HL-60/S4 (cell line): ENCODE measurements around the gene STOX1.
"Not testable (repeated sequence)": the region's sequence is repeated elsewhere in the genome, so short reads cannot be mapped to it uniquely, and the experiment has no call there.

Experiments
- in situ Hi-C: fragments of 300-500 bp; cut with MboI; formaldehyde crosslinking; loops from 2 replicates; pipeline ENCODE4 v1.14.3; 2022; ENCODE audit warnings: low sequenced_read_pairs

Gene STOX1

DNA sequence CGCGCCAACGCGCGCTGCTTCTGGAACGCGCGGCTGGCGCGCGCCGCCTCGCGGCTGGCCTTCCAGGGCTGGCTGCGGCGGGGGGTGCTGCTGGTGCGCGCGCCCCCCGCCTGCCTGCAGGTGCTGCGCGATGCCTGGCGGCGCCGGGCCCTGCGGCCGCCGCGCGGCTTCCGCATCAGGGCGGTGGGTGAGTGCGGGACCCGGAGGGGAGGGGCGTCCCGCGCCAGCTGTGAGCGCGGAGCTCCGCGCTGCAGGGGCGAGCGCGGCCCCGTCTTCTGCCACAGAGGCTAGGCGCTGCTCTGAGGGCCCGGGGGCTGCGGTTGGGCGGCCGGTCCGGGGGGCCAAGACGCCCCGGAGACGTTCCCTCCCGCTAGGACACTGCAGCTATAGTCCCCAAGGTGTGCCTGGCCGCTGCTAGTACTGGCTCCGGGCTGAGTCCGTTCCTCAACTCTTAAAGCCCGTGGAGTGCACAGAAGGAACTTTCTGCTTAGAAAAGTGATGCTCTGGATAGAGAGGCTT is 811 bp downstream of the STOX1 start:
- in situ Hi-C loops = loop anchor here (25.0 kb wide), 1 partner anchor 91 kb away; no protein-coding TSS in a partner anchor

GRCh38 chr10:68828833-68829232 is 1.5 kb downstream of the STOX1 start:
- in situ Hi-C loops = loop anchor here (25.0 kb wide), 1 partner anchor 92 kb away; no protein-coding TSS in a partner anchor

GRCh38 chr10:68829521-68829920 is 2.2 kb downstream of the STOX1 start:
- in situ Hi-C loops = loop anchor here (25.0 kb wide), 1 partner anchor 92 kb away; no protein-coding TSS in a partner anchor

- in situ Hi-C loops = loop anchor here (25.0 kb wide), 1 partner anchor 93 kb away; no protein-coding TSS in a partner anchor
Measured at GRCh38 chr10:68829952-68830351, 2.6 kb downstream of the STOX1 start.

GRCh38 chr10:68831961-68832455 is 4.7 kb downstream of the STOX1 start:
- in situ Hi-C loops = loop anchor here (25.0 kb wide), 1 partner anchor 95 kb away; no protein-coding TSS in a partner anchor

- in situ Hi-C loops = loop anchor here (25.0 kb wide), 1 partner anchor 95 kb away; no protein-coding TSS in a partner anchor
Measured at GRCh38 chr10:68832601-68833000, 5.3 kb downstream of the STOX1 start.

DNA sequence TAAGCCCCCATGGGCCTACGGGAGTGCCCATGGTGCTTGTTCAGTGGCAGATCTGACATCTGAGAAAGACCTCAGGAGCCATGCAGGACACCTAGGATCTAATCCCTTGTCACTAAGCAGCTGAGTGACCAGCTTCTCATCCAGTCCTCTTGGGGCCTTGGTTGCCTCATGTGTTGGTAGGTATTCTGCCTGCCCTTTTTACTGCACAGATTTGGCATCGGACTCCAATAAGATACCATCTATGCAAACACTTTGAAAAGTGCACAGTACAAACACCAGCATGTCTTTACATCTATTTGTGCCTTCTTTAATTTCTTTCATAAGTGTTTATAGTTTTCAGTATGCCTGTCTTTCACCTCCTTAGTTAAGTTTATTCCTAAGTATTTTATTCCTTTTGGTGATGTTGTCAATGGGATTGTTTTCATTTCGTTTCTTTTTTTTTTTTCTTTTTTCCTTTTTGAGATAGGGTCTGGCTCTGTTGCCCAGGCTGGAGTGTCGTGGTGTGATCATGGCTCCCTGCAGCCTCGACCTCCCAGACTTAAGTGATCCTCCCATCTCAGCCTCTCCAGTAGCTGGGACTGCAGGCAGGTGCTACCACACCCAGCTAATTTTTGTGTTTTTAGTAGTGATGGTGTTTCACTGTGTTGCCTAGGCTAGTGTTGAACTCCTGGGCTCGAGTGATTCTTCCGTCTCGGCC is 10.4 kb downstream of the STOX1 start:
- in situ Hi-C loops = loop anchor here (25.0 kb wide), 1 partner anchor 100 kb away; no protein-coding TSS in a partner anchor

DNA sequence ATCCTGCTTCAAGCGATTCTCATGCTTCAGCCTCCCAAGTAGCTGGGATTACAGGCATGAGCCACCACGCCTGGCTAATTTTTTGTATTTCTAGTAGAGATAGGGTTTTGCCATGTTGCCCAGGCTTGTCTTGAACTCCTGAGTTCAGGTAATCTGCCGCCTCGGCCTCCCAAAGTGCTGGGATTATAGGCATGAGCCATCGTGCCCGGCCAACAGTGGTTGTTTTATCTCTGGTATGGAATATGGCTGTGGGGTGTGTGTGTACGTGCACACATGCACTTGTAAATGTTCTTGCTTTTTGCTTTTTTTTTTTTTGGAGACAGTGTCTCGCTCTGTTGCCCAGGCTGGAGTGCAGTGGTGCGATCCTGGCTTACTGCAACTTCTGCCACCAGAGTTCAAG is 13.3 kb downstream of the STOX1 start:
- in situ Hi-C loops = loop anchor here (25.0 kb wide), 1 partner anchor 103 kb away; no protein-coding TSS in a partner anchor

GRCh38 chr10:68848281-68848680 is 20.9 kb downstream of the STOX1 start:
- in situ Hi-C loops = loop anchor here (25.0 kb wide), 1 partner anchor 111 kb away; no protein-coding TSS in a partner anchor

GRCh38 chr10:68848806-68849205 is 21.5 kb downstream of the STOX1 start:
- in situ Hi-C loops = loop anchor here (25.0 kb wide), 1 partner anchor 112 kb away; no protein-coding TSS in a partner anchor

DNA sequence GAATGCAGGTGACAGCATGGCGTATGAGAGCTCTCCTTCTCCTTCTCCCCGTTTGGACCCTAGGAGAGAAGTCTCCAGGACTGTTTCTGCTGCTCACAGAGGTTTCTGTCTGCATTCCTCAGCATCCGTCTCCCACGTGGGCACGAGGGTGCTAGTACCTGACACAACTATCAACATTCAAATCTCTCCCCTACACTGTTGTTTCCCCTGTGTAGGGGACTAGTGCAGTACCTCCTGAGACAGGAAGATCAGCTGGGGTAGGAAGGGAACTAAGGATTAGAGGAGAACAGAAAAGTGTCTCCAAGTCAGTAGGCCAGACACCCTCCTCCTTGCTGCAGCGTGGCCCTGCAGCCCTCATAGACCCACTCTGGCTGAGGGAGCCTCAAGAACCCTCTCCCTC is 29.0 kb downstream of the STOX1 start:
- in situ Hi-C loops = no loop called here

- in situ Hi-C loops = no loop called here
Measured at GRCh38 chr10:68857005-68857404, 29.7 kb downstream of the STOX1 start.

DNA sequence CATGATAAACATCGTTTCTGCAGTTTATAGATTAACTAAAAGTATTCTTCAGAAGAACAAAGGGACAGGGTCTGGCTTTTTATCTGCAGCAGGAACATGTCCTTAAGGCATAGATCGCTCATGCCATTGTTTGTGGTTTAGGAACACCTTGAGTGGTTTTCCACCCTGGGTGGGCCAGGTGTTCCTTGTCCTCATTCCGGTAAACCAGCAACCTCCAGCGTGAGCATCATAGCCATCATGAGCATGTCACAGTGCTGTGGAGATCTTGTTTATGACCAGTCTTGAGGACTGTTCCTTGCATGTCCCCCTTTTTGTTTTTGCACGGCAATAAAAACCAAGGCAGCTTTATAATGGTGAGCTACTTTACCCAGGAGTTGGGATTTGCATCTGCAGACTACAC is 33.9 kb downstream of the STOX1 start:
- in situ Hi-C loops = no loop called here

DNA sequence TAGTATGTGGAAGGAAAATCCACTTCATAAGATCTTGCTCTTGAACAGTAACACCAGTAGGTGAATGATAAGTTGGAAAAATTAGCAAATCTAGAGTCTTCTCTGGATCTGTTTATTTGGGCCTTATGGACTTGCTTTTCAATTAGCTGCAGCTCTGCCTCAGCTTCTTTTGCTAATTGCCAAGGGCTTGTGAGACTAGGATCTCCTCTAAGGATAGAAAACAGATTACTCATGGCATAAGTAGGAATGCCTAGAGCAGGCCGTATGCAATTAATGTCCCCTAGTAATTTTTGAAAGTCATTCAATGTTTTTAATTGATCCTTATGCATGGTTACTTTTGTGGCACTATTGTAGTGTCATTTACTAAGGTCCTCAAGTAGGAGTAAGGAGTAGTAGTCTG is 37.3 kb downstream of the STOX1 start:
- in situ Hi-C loops = no loop called here

DNA sequence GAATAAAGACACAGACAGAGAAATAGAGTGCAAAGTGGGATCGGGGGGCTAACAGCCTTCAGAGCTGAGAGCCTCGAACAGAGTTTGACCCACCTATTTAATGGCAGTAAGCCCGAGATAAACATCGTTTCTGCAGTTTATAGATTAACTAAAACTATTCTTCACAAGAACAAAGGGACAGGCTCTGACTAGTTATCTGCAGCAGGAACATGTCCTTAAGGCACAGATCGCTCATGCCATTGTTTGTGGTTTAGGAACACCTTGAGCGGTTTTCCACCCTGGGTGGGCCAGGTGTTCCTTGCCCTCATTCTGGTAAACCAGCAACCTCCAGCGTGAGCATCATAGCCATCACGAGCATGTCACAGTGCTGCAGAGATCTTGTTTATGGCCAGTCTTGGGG is 40.8 kb downstream of the STOX1 start:
- in situ Hi-C loops = not testable (repeated sequence)

- in situ Hi-C loops = no loop called here
Measured at GRCh38 chr10:68869623-68870022, 42.3 kb downstream of the STOX1 start.

- in situ Hi-C loops = no loop called here
Measured at GRCh38 chr10:68870061-68870460, 42.7 kb downstream of the STOX1 start.

DNA sequence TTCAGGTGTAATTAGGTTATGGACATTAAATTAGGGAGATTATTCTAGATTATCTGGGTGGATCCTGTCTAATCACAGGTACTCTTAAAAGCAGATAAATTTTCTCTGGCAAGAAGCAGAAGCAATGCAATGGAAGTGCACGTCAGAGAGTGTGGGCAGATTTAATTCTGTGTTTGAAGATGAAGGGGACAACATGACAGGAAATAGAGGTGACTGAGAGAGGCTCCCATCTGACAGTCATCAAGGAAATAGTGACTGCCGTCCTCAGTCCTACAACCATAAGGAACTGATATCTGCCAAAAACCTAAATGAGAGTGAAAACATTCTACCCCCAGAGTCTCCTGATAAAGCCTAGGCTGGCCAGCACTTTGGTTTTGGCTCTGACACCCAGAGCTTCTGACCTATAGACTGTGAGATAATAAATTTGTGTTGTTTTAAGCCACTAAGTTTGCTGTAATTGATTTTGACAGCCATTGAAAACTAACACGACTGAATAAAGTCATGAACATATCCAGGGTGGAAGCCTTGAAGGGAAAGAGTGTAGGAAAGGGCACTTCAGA is 43.3 kb downstream of the STOX1 start:
- in situ Hi-C loops = no loop called here

DNA sequence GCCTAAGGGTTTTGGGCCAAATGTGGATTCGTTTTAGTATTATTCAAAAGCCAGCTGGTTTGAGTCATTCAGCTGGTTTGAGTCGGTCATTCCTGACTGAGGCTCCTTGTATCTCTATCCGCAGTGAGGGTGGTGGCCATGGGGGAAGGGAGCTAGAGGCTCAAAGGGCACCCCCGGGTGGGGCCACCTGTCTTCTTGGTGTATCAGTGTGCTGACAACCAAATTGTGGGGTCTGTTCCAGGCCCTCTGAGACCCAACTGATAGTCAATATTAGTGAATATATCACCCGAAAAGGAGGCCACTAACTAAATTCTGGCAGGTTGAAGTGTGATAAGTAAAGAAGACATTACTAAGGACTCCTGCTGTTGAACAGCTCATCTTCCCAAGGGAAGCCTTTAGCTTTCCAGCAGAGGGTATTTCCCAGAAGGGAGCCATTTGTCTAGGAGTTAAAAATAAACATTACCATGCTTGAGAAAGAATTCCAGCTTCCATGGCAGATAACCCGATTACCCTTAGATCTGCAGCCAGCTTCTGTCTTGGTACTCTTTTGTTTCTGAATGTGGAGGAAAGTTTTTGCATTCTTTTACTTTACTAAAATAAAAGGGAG is 43.9 kb downstream of the STOX1 start:
- in situ Hi-C loops = no loop called here

- in situ Hi-C loops = no loop called here
Measured at GRCh38 chr10:68871731-68872342, 44.5 kb downstream of the STOX1 start.
